H9 (cell line): Measurements from ENCODE around the gene KDM4D. TPM values are rescaled to one million over a fixed set of nuclear protein-coding genes. Genes with fewer than 3 reads are reported as not detected.

Experiments
- DNase-seq: peaks from one replicate; pipeline ENCODE4 v3.0.0-alpha.2; 2017
- H2AFZ ChIP-seq: one replicate; pipeline ENCODE4 v1.6.1; 2013; ENCODE audit warnings: mild to moderate bottlenecking, low read length, control low read depth, moderate library complexity
- H2AK5ac ChIP-seq: 2 replicates; pipeline ENCODE4 v1.6.1; 2013; ENCODE audit warnings: low read length, control low read depth, mixed read lengths; ENCODE audit not compliant: insufficient read length
- H2BK120ac ChIP-seq: one replicate; pipeline ENCODE4 v1.6.1; 2013; ENCODE audit warnings: low read depth, mild to moderate bottlenecking, low read length, control low read depth, inconsistent platforms; ENCODE audit not compliant: poor library complexity, severe bottlenecking
- H2BK12ac ChIP-seq: 2 replicates; pipeline ENCODE4 v1.6.1; 2013; ENCODE audit warnings: low read length, control low read depth, mixed read lengths, low read depth; ENCODE audit not compliant: insufficient read length
- H2BK15ac ChIP-seq: 2 replicates; pipeline ENCODE4 v1.6.1; 2013; ENCODE audit warnings: low read depth, low read length, control low read depth
- H2BK20ac ChIP-seq: one replicate; pipeline ENCODE4 v1.6.1; 2013; ENCODE audit warnings: low read depth, mild to moderate bottlenecking, low read length, control low read depth, inconsistent platforms; ENCODE audit not compliant: poor library complexity, severe bottlenecking
- H2BK5ac ChIP-seq: 2 replicates; pipeline ENCODE4 v1.6.1; 2013; ENCODE audit warnings: low read length, control low read depth, mixed read lengths; ENCODE audit not compliant: insufficient read length
- H3K14ac ChIP-seq: 2 replicates; pipeline ENCODE4 v1.6.1; 2013; ENCODE audit warnings: low read length, control low read depth; ENCODE audit not compliant: insufficient read depth
- H3K18ac ChIP-seq: 2 replicates; pipeline ENCODE4 v1.6.1; 2013; ENCODE audit warnings: low read depth, mild to moderate bottlenecking, mixed read lengths, low read length, control low read depth; ENCODE audit not compliant: insufficient read length
- H3K23ac ChIP-seq: 2 replicates; pipeline ENCODE4 v1.6.1; 2013; ENCODE audit warnings: low read length, control low read depth, mixed read lengths, low read depth; ENCODE audit not compliant: insufficient read length
- H3K23me2 ChIP-seq: 2 replicates; pipeline ENCODE4 v1.6.1; 2013; ENCODE audit warnings: low read depth, mild to moderate bottlenecking, mixed read lengths, low read length, control low read depth; ENCODE audit not compliant: insufficient read length, poor library complexity, severe bottlenecking
- H3K27ac ChIP-seq: 2 replicates; pipeline ENCODE4 v1.5.1; 2013; ENCODE audit warnings: low read length, control low read depth, mixed read lengths, low read depth; ENCODE audit not compliant: insufficient read length
- H3K27me3 ChIP-seq: 2 replicates; pipeline ENCODE4 v1.6.1; 2013; ENCODE audit warnings: low read length, control low read depth, inconsistent platforms; ENCODE audit not compliant: insufficient read depth
- H3K4ac ChIP-seq: 2 replicates; pipeline ENCODE4 v1.6.1; 2013; ENCODE audit warnings: low read depth, mild to moderate bottlenecking, control low read depth, inconsistent platforms, low read length, moderate library complexity
- H3K4me1 ChIP-seq: 2 replicates; pipeline ENCODE4 v1.6.1; 2013; ENCODE audit warnings: low read length, control low read depth, inconsistent platforms; ENCODE audit not compliant: insufficient read depth
- H3K4me2 ChIP-seq: 2 replicates; pipeline ENCODE4 v1.6.1; 2013; ENCODE audit warnings: low read length, control low read depth, mixed read lengths; ENCODE audit not compliant: insufficient read length, insufficient read depth
- H3K56ac ChIP-seq: 2 replicates; pipeline ENCODE4 v1.6.1; 2013; ENCODE audit warnings: low read depth, mild to moderate bottlenecking, mixed read lengths, low read length, control low read depth; ENCODE audit not compliant: insufficient read length
- H3K79me1 ChIP-seq: 2 replicates; pipeline ENCODE4 v1.6.1; 2013; ENCODE audit warnings: low read depth, mild to moderate bottlenecking, moderate library complexity, low read length, control low read depth, inconsistent platforms; ENCODE audit not compliant: insufficient read depth, poor library complexity, severe bottlenecking
- H3K79me2 ChIP-seq: 2 replicates; pipeline ENCODE4 v1.6.1; 2013; ENCODE audit warnings: low read length, control low read depth, inconsistent platforms; ENCODE audit not compliant: insufficient read depth
- H3K9ac ChIP-seq: 2 replicates; pipeline ENCODE4 v1.6.1; 2013; ENCODE audit warnings: low read length, control low read depth, mixed read lengths; ENCODE audit not compliant: insufficient read length; ENCODE audit errors: extremely low read depth
- H3K9me3 ChIP-seq: one replicate; pipeline ENCODE4 v1.6.1; 2013; ENCODE audit warnings: low read depth, low read length, inconsistent platforms; ENCODE audit not compliant: control insufficient read depth
- H3T11ph ChIP-seq: one replicate; pipeline ENCODE4 v1.6.1; 2013; ENCODE audit warnings: mild to moderate bottlenecking, low read length, control low read depth, inconsistent platforms
- H4K20me1 ChIP-seq: one replicate; pipeline ENCODE4 v1.6.1; 2013; ENCODE audit not compliant: control insufficient read depth, insufficient read length, insufficient read depth
- H4K5ac ChIP-seq: 2 replicates; pipeline ENCODE4 v1.6.1; 2013; ENCODE audit warnings: low read depth, mild to moderate bottlenecking, mixed read lengths, low read length, control low read depth; ENCODE audit not compliant: insufficient read length
- H4K8ac ChIP-seq: replicated peaks from 2 replicates; pipeline ENCODE4 v1.6.1; 2013; ENCODE audit warnings: low read length, control low read depth, mixed read lengths, low read depth; ENCODE audit not compliant: insufficient read length
- H4K91ac ChIP-seq: 2 replicates; pipeline ENCODE4 v1.6.1; 2013; ENCODE audit warnings: low read depth, mild to moderate bottlenecking, moderate library complexity, mixed read lengths, low read length, control low read depth; ENCODE audit not compliant: insufficient read length
- H3K27ac Mint-ChIP-seq, 3 experiments: 2 replicates in 2 of 3; 3 replicates in 1 of 3; pipeline ENCODE4 v1.8.0; 2020 to 2021; ENCODE audit warnings: mixed read lengths in 3 of 3, mild to moderate bottlenecking in 1 of 3, moderate library complexity in 1 of 3
- H3K27me3 Mint-ChIP-seq: 2 replicates; pipeline ENCODE4 v1.8.0; 2021; ENCODE audit warnings: low read depth, mild to moderate bottlenecking, moderate library complexity, mixed read lengths
- H3K36me3 Mint-ChIP-seq, 3 experiments: 2 replicates in 2 of 3; 3 replicates in 1 of 3; pipeline ENCODE4 v1.8.0; 2020 to 2021; ENCODE audit warnings: low read depth in 3 of 3, mixed read lengths in 3 of 3; ENCODE audit not compliant: insufficient read depth in 1 of 3
- H3K4me1 Mint-ChIP-seq, 2 experiments: 2 replicates each; pipeline ENCODE4 v1.8.0; 2020; ENCODE audit warnings: mixed read lengths in 2 of 2
- H3K4me3 Mint-ChIP-seq, 2 experiments: 2 replicates in 1 of 2; 3 replicates in 1 of 2; pipeline ENCODE4 v1.8.0; 2020 to 2021; ENCODE audit warnings: mild to moderate bottlenecking in 2 of 2, mixed read lengths in 2 of 2, moderate library complexity in 1 of 2
- H3K9me3 Mint-ChIP-seq, 2 experiments: 2 replicates in 1 of 2; 3 replicates in 1 of 2; pipeline ENCODE4 v1.8.0; 2020; ENCODE audit warnings: mild to moderate bottlenecking in 2 of 2, mixed read lengths in 2 of 2, moderate library complexity in 1 of 2
- CTCF ChIP-seq: fragments of 200-600 bp; sonication (generic); conservative IDR thresholded peaks from 3 replicates; pipeline ENCODE4 v1.8.0; 2021; ENCODE audit warnings: antibody characterized with exemption, mild to moderate bottlenecking
- WGBS: extraction: QIAGEN DNeasy Blood & Tissue Kit; methylation state at CpG from one replicate; pipeline ENCODE4 v1.1.7; 2013; ENCODE audit warnings: missing lambda C conversion rate, low lambda C conversion rate, mixed read lengths; ENCODE audit not compliant: insufficient read length; ENCODE audit errors: extremely low coverage; 5-methylcytosine and 5-hydroxymethylcytosine counted together
- total RNA-seq: library from RNA; stranded (reverse); gene quantifications from 2 replicates; pipeline ENCODE4 v1.2.1, GENCODE V29; 2021

Gene KDM4D
- total RNA-seq, 1 experiment from 2014 or later = 1.9 TPM

- Mint-ChIP-seq H3K4me1 (peaks cover 5 to 10% of the 10 kb centered on the region in 2 experiments; a peak in 3 of 4 replicates), H3K36me3 (no peaks in the 10 kb centered on the region), H3K4me3 (no peak overlapping the region), H3K27me3 (peaks cover 11% of the 10 kb centered on the region; the same call in 1 of the 2 replicates), H3K27ac (no peak overlapping the region), H3K9me3 (no peaks in the 10 kb centered on the region)
- no peak for DNase-seq
- Histone ChIP-seq H4K91ac (no peak overlapping the region), H3K18ac (no peak overlapping the region), H2BK15ac (no peak overlapping the region), H2BK20ac (no peak overlapping the region), H3K9ac (no peak overlapping the region), H2BK120ac (no peak overlapping the region), H2BK12ac (no peak overlapping the region), H3K4ac (no peak overlapping the region), H2AK5ac (no peak overlapping the region), H2AFZ (no peak overlapping the region), H4K5ac (no peak overlapping the region), H3K27me3 (no peaks in the 10 kb centered on the region), H3K4me2 (no peak overlapping the region), H3K27ac (no peak overlapping the region), H4K20me1 (peaks cover 2% of the 10 kb centered on the region), H3K79me1 (no peaks in the 10 kb centered on the region), H2BK5ac (no peak overlapping the region), H4K8ac (no peak overlapping the region), H3K23ac (no peak overlapping the region), H3K23me2 (no peaks in the 10 kb centered on the region), H3K79me2 (no peaks in the 10 kb centered on the region), H3K14ac (no peak overlapping the region), H3K4me1 (no peaks in the 10 kb centered on the region), H3T11ph (no peak overlapping the region), H3K9me3 (no peaks in the 10 kb centered on the region), H3K56ac (no peak overlapping the region)
- no CpG with 5 or more reads among the region's 7 CpGs for WGBS
- TF ChIP-seq CTCF = no peak
Measured at GRCh38 chr11:94925422-94926270, 47.9 kb upstream of the KDM4D start.
